Measurements from ENCODE around the gene PAK6. TPM values are rescaled to one million over a fixed set of nuclear protein-coding genes. Genes with fewer than 3 reads are reported as not detected.

PAK6 gene
- total RNA-seq, 1 donor from 2014 or later = not detected

DNA sequence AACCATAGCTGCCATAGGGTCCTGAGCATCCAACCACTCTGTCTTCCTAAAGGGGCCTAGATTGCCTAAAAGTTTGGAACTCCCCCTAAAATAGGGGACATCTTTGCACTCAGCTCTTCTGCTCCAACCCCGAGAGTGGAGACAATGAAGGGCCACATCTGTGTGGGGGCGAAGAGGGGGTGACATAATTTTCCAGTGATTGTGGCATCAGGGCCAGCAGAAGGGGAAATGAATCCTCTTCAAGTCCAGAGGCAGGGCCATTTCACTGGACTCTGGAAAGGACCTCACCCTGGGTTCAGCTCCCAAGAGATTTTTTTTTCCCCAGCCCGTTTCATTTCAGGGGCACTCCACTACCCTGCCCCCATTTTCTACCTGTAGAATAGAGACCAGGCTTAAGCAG, 48.6 kb downstream of the PAK6 start:
- H3K27me3 Mint-ChIP-seq (ENCODE audit: unreplicated experiment) = peaks cover 14% of the 10 kb centered on the region
- H3K9me3 Mint-ChIP-seq (ENCODE audit: unreplicated experiment) = peaks cover 3% of the 10 kb centered on the region
- H3K4me3 Mint-ChIP-seq (ENCODE audit: unreplicated experiment) = no peak overlapping the region
- H3K36me3 Mint-ChIP-seq (ENCODE audit: unreplicated experiment) = no peaks in the 10 kb centered on the region
- TF ChIP-seq, protein P1, sequence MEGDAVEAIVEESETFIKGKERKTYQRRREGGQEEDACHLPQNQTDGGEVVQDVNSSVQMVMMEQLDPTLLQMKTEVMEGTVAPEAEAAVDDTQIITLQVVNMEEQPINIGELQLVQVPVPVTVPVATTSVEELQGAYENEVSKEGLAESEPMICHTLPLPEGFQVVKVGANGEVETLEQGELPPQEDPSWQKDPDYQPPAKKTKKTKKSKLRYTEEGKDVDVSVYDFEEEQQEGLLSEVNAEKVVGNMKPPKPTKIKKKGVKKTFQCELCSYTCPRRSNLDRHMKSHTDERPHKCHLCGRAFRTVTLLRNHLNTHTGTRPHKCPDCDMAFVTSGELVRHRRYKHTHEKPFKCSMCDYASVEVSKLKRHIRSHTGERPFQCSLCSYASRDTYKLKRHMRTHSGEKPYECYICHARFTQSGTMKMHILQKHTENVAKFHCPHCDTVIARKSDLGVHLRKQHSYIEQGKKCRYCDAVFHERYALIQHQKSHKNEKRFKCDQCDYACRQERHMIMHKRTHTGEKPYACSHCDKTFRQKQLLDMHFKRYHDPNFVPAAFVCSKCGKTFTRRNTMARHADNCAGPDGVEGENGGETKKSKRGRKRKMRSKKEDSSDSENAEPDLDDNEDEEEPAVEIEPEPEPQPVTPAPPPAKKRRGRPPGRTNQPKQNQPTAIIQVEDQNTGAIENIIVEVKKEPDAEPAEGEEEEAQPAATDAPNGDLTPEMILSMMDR (IDR thresholded peaks at IDR 0.05; ENCODE audit: partially characterized antibody, unreplicated experiment) = no peak
- peaks cover 2% of the 10 kb centered on the region for H3K4me1 Mint-ChIP-seq (ENCODE audit: low read depth, unreplicated experiment)
- no peak for DNase-seq
- H3K27ac Mint-ChIP-seq (ENCODE audit: unreplicated experiment) = no peak overlapping the region

DNA sequence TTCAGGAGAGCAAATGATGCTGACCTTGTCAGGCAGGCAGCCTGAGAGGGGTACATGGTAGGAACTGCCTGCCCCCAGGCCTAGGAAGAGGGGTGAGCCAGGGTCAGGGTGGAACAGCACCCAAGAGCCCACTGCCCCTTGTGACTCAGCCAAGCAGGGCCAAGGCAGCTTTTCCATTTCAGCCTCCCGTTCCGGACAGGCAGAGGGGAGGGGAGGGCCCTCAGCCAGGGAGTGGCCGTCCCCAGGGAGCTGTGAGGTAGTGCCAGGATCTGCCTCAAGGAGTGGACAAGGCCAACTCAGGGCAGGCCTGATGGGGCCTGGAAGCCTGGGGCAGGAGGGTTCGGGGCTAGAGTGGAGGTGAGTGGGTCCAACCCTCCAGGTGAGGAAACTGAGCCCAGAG, 49.1 kb downstream of the PAK6 start:
- peaks cover 2% of the 10 kb centered on the region for H3K4me1 Mint-ChIP-seq (ENCODE audit: low read depth, unreplicated experiment)
- TF ChIP-seq, protein P1 (IDR thresholded peaks at IDR 0.05; ENCODE audit: partially characterized antibody, unreplicated experiment) = no peak
- H3K4me3 Mint-ChIP-seq (ENCODE audit: unreplicated experiment) = no peak overlapping the region
- peaks cover 5% of the 10 kb centered on the region for H3K9me3 Mint-ChIP-seq (ENCODE audit: unreplicated experiment)
- no peaks in the 10 kb centered on the region for H3K36me3 Mint-ChIP-seq (ENCODE audit: unreplicated experiment)
- H3K27ac Mint-ChIP-seq (ENCODE audit: unreplicated experiment) = no peak overlapping the region
- H3K27me3 Mint-ChIP-seq (ENCODE audit: unreplicated experiment) = peaks cover 16% of the 10 kb centered on the region
- peak; percentile 72 for DNase-seq

DNA sequence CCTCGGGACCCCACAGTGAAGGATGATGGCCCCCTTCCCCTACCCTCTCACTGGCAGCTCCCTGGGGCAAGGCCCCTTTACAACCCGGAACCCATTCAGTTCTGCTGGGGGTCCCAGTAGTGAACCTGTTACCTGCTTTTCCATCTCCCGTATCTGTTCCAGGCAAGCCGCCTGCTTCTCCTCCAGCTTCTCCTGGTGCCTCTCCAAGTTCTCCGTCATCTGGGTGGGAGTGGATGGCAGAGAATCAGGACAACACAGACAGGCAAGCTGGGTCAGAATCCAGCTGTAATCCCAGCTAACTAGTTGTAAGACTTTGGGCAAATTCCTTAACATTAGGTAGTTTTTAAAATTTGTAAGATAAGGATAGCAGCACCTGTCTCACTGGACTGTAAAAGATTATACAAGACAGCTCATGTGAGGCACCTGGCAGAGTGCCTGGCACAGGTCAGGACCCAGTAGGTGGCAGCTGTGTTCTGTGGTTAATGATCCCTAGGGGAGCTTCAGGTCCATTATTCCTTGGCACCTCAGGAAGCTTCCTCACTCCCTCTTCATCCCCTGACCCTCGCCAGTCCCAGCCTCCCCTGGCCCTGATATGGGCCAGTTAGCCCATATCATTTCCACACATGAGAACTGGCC, 50.4 kb downstream of the PAK6 start:
- Mint-ChIP-seq H3K27me3 (ENCODE audit: unreplicated experiment) (peaks cover 16% of the 10 kb centered on the region), H3K4me1 (ENCODE audit: low read depth, unreplicated experiment) (peaks cover 3% of the 10 kb centered on the region), H3K4me3 (ENCODE audit: unreplicated experiment) (no peak overlapping the region), H3K9me3 (ENCODE audit: unreplicated experiment) (peaks cover 6% of the 10 kb centered on the region), H3K27ac (ENCODE audit: unreplicated experiment) (no peak overlapping the region), H3K36me3 (ENCODE audit: unreplicated experiment) (no peaks in the 10 kb centered on the region)
- TF ChIP-seq, protein P1 (IDR thresholded peaks at IDR 0.05; ENCODE audit: partially characterized antibody, unreplicated experiment) = no peak
- no peak for DNase-seq

DNA sequence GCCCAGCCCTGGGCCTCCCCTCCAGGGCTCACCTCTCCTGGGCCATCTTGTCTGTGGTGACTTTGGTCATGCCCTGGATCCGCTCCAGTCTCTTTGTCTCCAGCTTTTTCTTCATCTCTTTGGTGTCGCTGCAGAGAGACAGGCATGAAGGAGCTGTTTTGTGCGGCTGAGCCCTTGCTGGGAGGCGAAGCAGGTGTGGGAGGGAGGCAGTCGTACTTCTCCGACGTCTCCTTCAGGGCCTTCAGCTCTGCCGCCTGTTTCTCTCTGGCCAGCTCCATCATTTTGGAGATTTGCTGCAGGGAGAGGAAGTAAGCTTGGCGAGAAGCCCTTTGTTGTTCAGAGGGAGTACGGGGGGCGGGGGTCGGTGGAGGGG, 51.7 kb downstream of the PAK6 start:
- no peaks in the 10 kb centered on the region for H3K36me3 Mint-ChIP-seq (ENCODE audit: unreplicated experiment)
- DNase-seq = no peak
- H3K9me3 Mint-ChIP-seq (ENCODE audit: unreplicated experiment) = peaks cover 7% of the 10 kb centered on the region
- H3K4me1 Mint-ChIP-seq (ENCODE audit: low read depth, unreplicated experiment) = peaks cover 3% of the 10 kb centered on the region
- TF ChIP-seq, protein P1 (IDR thresholded peaks at IDR 0.05; ENCODE audit: partially characterized antibody, unreplicated experiment) = no peak
- peak overlapping the region; percentile 46 for H3K4me3 Mint-ChIP-seq (ENCODE audit: unreplicated experiment)
- H3K27me3 Mint-ChIP-seq (ENCODE audit: unreplicated experiment) = peaks cover 12% of the 10 kb centered on the region
- no peak overlapping the region for H3K27ac Mint-ChIP-seq (ENCODE audit: unreplicated experiment)

DNA sequence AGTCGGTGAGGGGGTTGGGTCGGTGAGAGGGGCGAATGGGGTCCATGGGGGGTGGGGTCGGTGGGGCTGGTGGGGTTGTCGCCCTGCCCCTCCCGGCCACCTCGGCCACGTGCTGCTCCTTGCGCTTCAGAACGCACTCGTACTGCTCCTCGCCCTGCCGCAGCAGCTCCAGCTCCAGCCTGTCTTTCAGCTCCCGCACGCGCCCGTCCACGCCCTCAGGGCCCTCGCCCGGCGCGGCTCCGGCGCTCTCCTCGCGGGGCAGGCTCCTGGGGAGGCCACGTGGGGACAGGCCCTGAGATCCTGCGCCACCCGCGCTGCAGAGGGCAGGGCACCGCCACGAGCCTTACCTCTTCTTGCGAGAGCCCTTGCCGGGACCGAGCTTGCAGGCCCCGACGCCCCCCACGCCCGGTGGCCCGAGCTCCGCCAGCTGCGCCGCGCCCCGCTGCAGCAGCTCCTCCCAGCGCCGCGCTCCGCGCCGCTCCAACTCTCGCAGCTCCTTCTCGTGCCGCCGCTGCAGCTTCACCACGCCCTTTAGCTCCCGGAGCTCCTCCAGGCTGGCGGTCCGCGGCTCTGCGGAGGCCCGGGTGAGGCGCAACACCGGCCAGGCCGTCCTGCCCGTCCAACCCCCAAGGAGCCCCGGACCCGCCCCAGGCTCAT, 52.2 kb downstream of the PAK6 start:
- TF ChIP-seq, protein P1 (IDR thresholded peaks at IDR 0.05; ENCODE audit: partially characterized antibody, unreplicated experiment) = no peak
- DNase-seq = peak; percentile 77
- Mint-ChIP-seq H3K27me3 (ENCODE audit: unreplicated experiment) (peaks cover 15% of the 10 kb centered on the region), H3K4me3 (ENCODE audit: unreplicated experiment) (no peak overlapping the region), H3K36me3 (ENCODE audit: unreplicated experiment) (no peaks in the 10 kb centered on the region), H3K27ac (ENCODE audit: unreplicated experiment) (no peak overlapping the region), H3K9me3 (ENCODE audit: unreplicated experiment) (peaks cover 7% of the 10 kb centered on the region), H3K4me1 (ENCODE audit: low read depth, unreplicated experiment) (peaks cover 3% of the 10 kb centered on the region)

Data from glutamatergic neuron (in vitro differentiated cells).